ENCODE data around the gene SLIT3.

SLIT3 gene

GRCh38 chr5:168820874-168821273, 480.1 kb downstream of the SLIT3 start:
- H3K36me3 Mint-ChIP-seq (ENCODE audit: low read depth): no peaks in the 10 kb centered on the region
- H3K4me1 Mint-ChIP-seq (ENCODE audit: low read depth): no peaks in the 10 kb centered on the region
- H3K27me3 Mint-ChIP-seq: peaks cover 4% of the 10 kb centered on the region
- intact Hi-C loops (cut with micrococcal nuclease): no loop called here
- H3K4me3 Mint-ChIP-seq: no peak overlapping the region
- no peaks in the 10 kb centered on the region for H3K9me3 Mint-ChIP-seq
- no peak overlapping the region for H3K27ac Mint-ChIP-seq

GRCh38 chr5:168819004-168819621, 481.8 kb downstream of the SLIT3 start:
- Mint-ChIP-seq H3K36me3 (ENCODE audit: low read depth) (no peaks in the 10 kb centered on the region), H3K27me3 (peaks cover 4% of the 10 kb centered on the region), H3K4me1 (ENCODE audit: low read depth) (no peaks in the 10 kb centered on the region), H3K9me3 (no peaks in the 10 kb centered on the region), H3K27ac (no peak overlapping the region), H3K4me3 (no peak overlapping the region)
- intact Hi-C loops (cut with micrococcal nuclease): no loop called here

GRCh38 chr5:168818558-168818957, 482.4 kb downstream of the SLIT3 start:
- no peak overlapping the region for H3K27ac Mint-ChIP-seq
- H3K9me3 Mint-ChIP-seq: no peaks in the 10 kb centered on the region
- H3K4me1 Mint-ChIP-seq (ENCODE audit: low read depth): no peaks in the 10 kb centered on the region
- intact Hi-C loops (cut with micrococcal nuclease): no loop called here
- H3K27me3 Mint-ChIP-seq: peaks cover 4% of the 10 kb centered on the region
- H3K4me3 Mint-ChIP-seq: no peak overlapping the region
- no peaks in the 10 kb centered on the region for H3K36me3 Mint-ChIP-seq (ENCODE audit: low read depth)

- no peaks in the 10 kb centered on the region for H3K36me3 Mint-ChIP-seq (ENCODE audit: low read depth)
- intact Hi-C loops (cut with micrococcal nuclease): no loop called here
Measured at GRCh38 chr5:168817591-168817990, 483.3 kb downstream of the SLIT3 start.

GRCh38 chr5:168816661-168817060, 484.3 kb downstream of the SLIT3 start:
- H3K36me3 Mint-ChIP-seq (ENCODE audit: low read depth): no peaks in the 10 kb centered on the region
- H3K4me3 Mint-ChIP-seq: no peak overlapping the region
- intact Hi-C loops (cut with micrococcal nuclease): no loop called here
- H3K9me3 Mint-ChIP-seq: no peaks in the 10 kb centered on the region
- H3K27me3 Mint-ChIP-seq: peaks cover 2% of the 10 kb centered on the region
- no peaks in the 10 kb centered on the region for H3K4me1 Mint-ChIP-seq (ENCODE audit: low read depth)
- no peak overlapping the region for H3K27ac Mint-ChIP-seq

More at GRCh38 chr5:168817591-168817990, 483.3 kb downstream of the SLIT3 start:
- Mint-ChIP-seq H3K9me3 (no peaks in the 10 kb centered on the region), H3K27ac (no peak overlapping the region), H3K4me3 (no peak overlapping the region), H3K4me1 (ENCODE audit: low read depth) (no peaks in the 10 kb centered on the region), H3K27me3 (peaks cover 2% of the 10 kb centered on the region)

GRCh38 chr5:168813184-168813968, 487.6 kb downstream of the SLIT3 start:
- H3K4me3 Mint-ChIP-seq: no peak overlapping the region
- H3K36me3 Mint-ChIP-seq (ENCODE audit: low read depth): no peaks in the 10 kb centered on the region
- intact Hi-C loops (cut with micrococcal nuclease): no loop called here
- no peak overlapping the region for H3K27ac Mint-ChIP-seq
- H3K27me3 Mint-ChIP-seq: peaks cover 2% of the 10 kb centered on the region
- H3K4me1 Mint-ChIP-seq (ENCODE audit: low read depth): no peaks in the 10 kb centered on the region
- no peaks in the 10 kb centered on the region for H3K9me3 Mint-ChIP-seq

GRCh38 chr5:168810641-168811040, 490.3 kb downstream of the SLIT3 start:
- no peak overlapping the region for H3K27ac Mint-ChIP-seq
- H3K4me1 Mint-ChIP-seq (ENCODE audit: low read depth): no peaks in the 10 kb centered on the region
- H3K4me3 Mint-ChIP-seq: no peak overlapping the region
- intact Hi-C loops (cut with micrococcal nuclease): no loop called here
- peaks cover 4% of the 10 kb centered on the region for H3K27me3 Mint-ChIP-seq
- no peaks in the 10 kb centered on the region for H3K9me3 Mint-ChIP-seq
- H3K36me3 Mint-ChIP-seq (ENCODE audit: low read depth): no peaks in the 10 kb centered on the region

GRCh38 chr5:168809218-168809617, 491.7 kb downstream of the SLIT3 start:
- no peak overlapping the region for H3K4me3 Mint-ChIP-seq
- no peaks in the 10 kb centered on the region for H3K36me3 Mint-ChIP-seq (ENCODE audit: low read depth)
- intact Hi-C loops (cut with micrococcal nuclease): no loop called here
- no peak overlapping the region for H3K27ac Mint-ChIP-seq
- no peaks in the 10 kb centered on the region for H3K9me3 Mint-ChIP-seq
- H3K27me3 Mint-ChIP-seq: peaks cover 4% of the 10 kb centered on the region
- no peaks in the 10 kb centered on the region for H3K4me1 Mint-ChIP-seq (ENCODE audit: low read depth)

- Mint-ChIP-seq H3K4me3 (no peak overlapping the region), H3K27ac (no peak overlapping the region), H3K27me3 (peaks cover 4% of the 10 kb centered on the region), H3K36me3 (ENCODE audit: low read depth) (no peaks in the 10 kb centered on the region), H3K4me1 (ENCODE audit: low read depth) (no peaks in the 10 kb centered on the region), H3K9me3 (no peaks in the 10 kb centered on the region)
- intact Hi-C loops (cut with micrococcal nuclease): no loop called here
Measured at GRCh38 chr5:168808051-168808616, 492.8 kb downstream of the SLIT3 start.

- H3K27ac Mint-ChIP-seq: no peak overlapping the region
- no peak overlapping the region for H3K4me3 Mint-ChIP-seq
- no peaks in the 10 kb centered on the region for H3K4me1 Mint-ChIP-seq (ENCODE audit: low read depth)
- no peaks in the 10 kb centered on the region for H3K36me3 Mint-ChIP-seq (ENCODE audit: low read depth)
- H3K27me3 Mint-ChIP-seq: peaks cover 4% of the 10 kb centered on the region
- intact Hi-C loops (cut with micrococcal nuclease): no loop called here
- H3K9me3 Mint-ChIP-seq: no peaks in the 10 kb centered on the region
Measured at GRCh38 chr5:168807287-168807686, 493.7 kb downstream of the SLIT3 start.

- Mint-ChIP-seq H3K36me3 (ENCODE audit: low read depth) (no peaks in the 10 kb centered on the region), H3K27ac (no peak overlapping the region), H3K4me1 (ENCODE audit: low read depth) (no peaks in the 10 kb centered on the region), H3K4me3 (no peak overlapping the region), H3K9me3 (no peaks in the 10 kb centered on the region), H3K27me3 (peaks cover 3% of the 10 kb centered on the region)
- intact Hi-C loops (cut with micrococcal nuclease): no loop called here
Measured at GRCh38 chr5:168803541-168803940, 497.4 kb downstream of the SLIT3 start.

GRCh38 chr5:168802337-168802736, 498.6 kb downstream of the SLIT3 start:
- intact Hi-C loops (cut with micrococcal nuclease): no loop called here
- Mint-ChIP-seq H3K4me3 (no peak overlapping the region), H3K36me3 (ENCODE audit: low read depth) (no peaks in the 10 kb centered on the region), H3K27ac (no peak overlapping the region), H3K27me3 (peaks cover 3% of the 10 kb centered on the region), H3K4me1 (ENCODE audit: low read depth) (no peaks in the 10 kb centered on the region), H3K9me3 (no peaks in the 10 kb centered on the region)

GRCh38 chr5:168801567-168801966, 499.4 kb downstream of the SLIT3 start:
- H3K36me3 Mint-ChIP-seq (ENCODE audit: low read depth): no peaks in the 10 kb centered on the region
- no peaks in the 10 kb centered on the region for H3K4me1 Mint-ChIP-seq (ENCODE audit: low read depth)
- intact Hi-C loops (cut with micrococcal nuclease): no loop called here
- H3K9me3 Mint-ChIP-seq: no peaks in the 10 kb centered on the region
- no peak overlapping the region for H3K27ac Mint-ChIP-seq
- peaks cover 3% of the 10 kb centered on the region for H3K27me3 Mint-ChIP-seq
- H3K4me3 Mint-ChIP-seq: no peak overlapping the region

- peaks cover 2% of the 10 kb centered on the region for H3K27me3 Mint-ChIP-seq
- H3K4me1 Mint-ChIP-seq (ENCODE audit: low read depth): no peaks in the 10 kb centered on the region
- intact Hi-C loops (cut with micrococcal nuclease): no loop called here
- no peaks in the 10 kb centered on the region for H3K36me3 Mint-ChIP-seq (ENCODE audit: low read depth)
- no peaks in the 10 kb centered on the region for H3K9me3 Mint-ChIP-seq
- no peak overlapping the region for H3K4me3 Mint-ChIP-seq
- H3K27ac Mint-ChIP-seq: no peak overlapping the region
Measured at GRCh38 chr5:168800701-168801100, 500.2 kb downstream of the SLIT3 start.
